ENCODE results near the gene RRP15.

Gene RRP15

DNA sequence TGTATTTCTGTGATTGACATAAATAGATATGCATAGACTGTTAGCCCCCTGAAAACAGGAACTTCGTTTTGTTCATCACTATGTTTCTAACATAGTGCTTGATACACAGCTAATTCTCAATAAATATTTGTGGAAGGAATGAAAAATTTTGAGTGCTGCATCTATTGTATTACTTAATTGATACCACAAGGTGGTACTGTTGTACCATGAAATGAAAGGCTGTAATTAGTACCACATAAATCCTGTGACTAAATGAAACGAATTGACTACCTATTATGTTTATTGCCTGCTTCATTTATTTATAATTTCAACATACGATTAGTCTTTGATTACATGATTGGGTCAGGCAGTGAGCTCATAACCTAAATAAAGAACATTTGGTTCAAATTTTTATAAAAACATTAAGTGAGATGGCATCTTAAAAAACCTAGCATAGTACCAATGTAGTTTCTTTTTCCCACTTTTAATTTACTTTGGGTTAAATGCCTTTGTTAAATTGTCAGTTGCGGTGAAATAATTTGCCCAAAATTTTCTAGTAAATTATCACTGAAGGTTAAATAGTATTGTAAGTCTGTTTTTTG lies 45.0 kb downstream of the RRP15 start:
- TF ChIP-seq, protein P1, sequence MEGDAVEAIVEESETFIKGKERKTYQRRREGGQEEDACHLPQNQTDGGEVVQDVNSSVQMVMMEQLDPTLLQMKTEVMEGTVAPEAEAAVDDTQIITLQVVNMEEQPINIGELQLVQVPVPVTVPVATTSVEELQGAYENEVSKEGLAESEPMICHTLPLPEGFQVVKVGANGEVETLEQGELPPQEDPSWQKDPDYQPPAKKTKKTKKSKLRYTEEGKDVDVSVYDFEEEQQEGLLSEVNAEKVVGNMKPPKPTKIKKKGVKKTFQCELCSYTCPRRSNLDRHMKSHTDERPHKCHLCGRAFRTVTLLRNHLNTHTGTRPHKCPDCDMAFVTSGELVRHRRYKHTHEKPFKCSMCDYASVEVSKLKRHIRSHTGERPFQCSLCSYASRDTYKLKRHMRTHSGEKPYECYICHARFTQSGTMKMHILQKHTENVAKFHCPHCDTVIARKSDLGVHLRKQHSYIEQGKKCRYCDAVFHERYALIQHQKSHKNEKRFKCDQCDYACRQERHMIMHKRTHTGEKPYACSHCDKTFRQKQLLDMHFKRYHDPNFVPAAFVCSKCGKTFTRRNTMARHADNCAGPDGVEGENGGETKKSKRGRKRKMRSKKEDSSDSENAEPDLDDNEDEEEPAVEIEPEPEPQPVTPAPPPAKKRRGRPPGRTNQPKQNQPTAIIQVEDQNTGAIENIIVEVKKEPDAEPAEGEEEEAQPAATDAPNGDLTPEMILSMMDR (conservative IDR thresholded peaks at IDR 0.05; ENCODE audit: low read depth, low read length), result peak; percentile 47
- peak; percentile 74 for DNase-seq (ENCODE audit: low read depth)
- no peak overlapping the region for H3K4me3 ChIP-seq (ENCODE audit: low read depth, low read length)

DNA sequence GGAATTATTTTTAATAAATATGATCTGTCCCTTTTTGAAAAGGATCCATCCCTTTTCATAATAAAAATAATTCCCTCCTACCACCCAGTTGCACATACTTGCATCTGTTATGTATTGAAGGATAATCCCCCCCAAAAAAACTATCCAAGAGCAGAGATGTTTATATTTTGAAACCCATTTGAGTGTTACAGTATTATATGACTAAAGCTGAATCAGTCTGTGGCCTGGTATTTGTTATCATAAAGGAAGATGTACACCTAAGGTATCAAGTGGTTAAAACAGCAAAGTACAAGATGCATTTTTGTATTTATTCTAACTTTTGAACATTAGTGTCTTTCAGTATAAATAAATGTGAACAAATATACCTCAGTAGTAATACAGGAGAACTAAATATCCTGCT lies 47.3 kb downstream of the RRP15 start:
- TF ChIP-seq, protein P1 (conservative IDR thresholded peaks at IDR 0.05; ENCODE audit: low read depth, low read length), result no peak
- H3K4me3 ChIP-seq (ENCODE audit: low read depth, low read length), result no peak overlapping the region
- no peak for DNase-seq (ENCODE audit: low read depth)

DNA sequence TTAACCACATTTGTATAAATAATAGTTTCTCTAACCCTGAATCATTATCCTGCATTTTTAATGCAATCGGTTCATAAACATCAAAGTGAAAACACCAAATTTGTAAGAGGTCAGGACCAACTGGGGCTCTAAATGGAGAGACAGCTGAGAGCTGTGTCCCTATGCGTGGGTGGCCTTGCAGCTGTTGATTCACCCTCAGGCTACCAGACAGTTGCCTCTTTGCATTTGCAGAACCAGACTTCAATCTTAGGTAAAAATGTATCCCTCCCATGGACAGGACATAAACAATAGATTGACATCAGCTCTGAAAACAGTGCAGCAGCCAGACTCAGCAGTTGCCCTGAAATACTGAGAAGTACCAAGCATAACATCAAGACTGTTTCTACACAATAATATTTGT lies 51.2 kb downstream of the RRP15 start:
- no peak overlapping the region for H3K4me3 ChIP-seq (ENCODE audit: low read depth, low read length)
- DNase-seq (ENCODE audit: low read depth), result peak; percentile 62
- TF ChIP-seq, protein P1 (conservative IDR thresholded peaks at IDR 0.05; ENCODE audit: low read depth, low read length), result no peak

DNA sequence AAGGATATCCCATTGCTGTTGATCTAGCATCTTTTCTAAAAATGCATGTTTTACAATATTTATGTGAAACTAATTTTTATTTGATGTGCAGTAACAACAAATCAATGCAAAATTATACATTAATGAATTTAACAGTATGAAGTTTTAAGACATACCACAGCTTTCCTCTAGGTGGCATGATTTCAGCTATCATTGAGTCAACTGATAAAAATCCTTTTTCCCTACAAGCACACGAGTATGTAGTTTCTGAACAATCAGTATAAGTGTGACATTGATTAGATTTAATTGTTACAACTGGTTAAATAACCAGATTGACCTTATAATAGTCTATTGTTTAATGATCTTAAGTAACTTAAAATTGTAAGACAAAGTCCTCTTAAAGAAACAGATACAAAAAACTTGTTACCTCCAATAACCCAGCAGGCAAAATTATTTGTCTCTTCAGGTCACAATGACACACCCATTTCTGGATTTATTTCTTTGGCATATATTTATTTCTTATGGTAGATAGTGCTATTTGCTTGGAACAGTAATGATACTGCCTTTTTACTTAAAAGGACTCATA lies 54.3 kb downstream of the RRP15 start:
- TF ChIP-seq, protein P1 (conservative IDR thresholded peaks at IDR 0.05; ENCODE audit: low read depth, low read length), result peak; percentile 63
- H3K4me3 ChIP-seq (ENCODE audit: low read depth, low read length), result no peak overlapping the region
- peak; percentile 77 for DNase-seq (ENCODE audit: low read depth)

DNA sequence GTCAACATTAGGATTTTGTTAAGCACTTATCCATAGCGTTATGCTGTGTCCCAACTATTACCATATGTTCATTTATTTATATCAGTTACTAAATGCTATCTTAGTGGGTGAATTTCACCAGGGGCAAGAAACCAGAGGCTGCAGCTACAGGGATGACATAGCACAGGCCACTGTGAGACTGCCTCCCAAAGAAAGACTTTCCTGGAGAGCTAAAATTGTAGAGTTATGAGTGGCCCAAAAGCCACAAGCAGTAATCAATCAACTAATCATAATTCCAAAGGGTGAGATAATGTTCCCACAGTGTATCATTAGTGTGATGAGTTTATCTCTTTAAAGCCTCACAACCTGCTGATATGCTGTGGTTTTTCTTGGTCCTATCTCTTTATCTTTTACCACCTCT lies 56.2 kb downstream of the RRP15 start:
- H3K4me3 ChIP-seq (ENCODE audit: low read depth, low read length), result no peak overlapping the region
- TF ChIP-seq, protein P1 (conservative IDR thresholded peaks at IDR 0.05; ENCODE audit: low read depth, low read length), result no peak
- no peak for DNase-seq (ENCODE audit: low read depth)

DNA sequence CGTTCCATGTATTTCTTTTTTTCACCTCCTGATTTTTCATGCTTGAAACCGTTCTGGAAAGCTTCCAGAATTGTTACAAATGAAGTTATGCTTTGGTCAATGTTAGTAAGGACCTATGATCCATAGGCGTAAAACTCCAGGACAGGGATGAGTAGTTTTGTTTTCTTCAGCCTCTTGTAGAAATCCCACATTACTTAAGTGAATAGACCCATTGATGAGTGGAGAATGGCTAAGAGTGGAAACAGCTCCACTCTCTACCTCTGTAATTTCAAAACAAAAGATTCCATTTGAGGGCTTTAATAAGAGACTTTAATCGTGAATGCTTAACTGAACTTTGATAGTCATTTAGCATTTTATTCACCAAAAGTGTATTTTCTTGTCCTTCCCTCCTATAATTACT lies 57.0 kb downstream of the RRP15 start:
- TF ChIP-seq, protein P1 (conservative IDR thresholded peaks at IDR 0.05; ENCODE audit: low read depth, low read length), result no peak
- no peak for DNase-seq (ENCODE audit: low read depth)
- H3K4me3 ChIP-seq (ENCODE audit: low read depth, low read length), result no peak overlapping the region
